ENCODE measurements around the gene GPR137B.
"Not testable (repeated sequence)": the region's sequence is repeated elsewhere in the genome, so short reads cannot be mapped to it uniquely, and the experiment has no call there.

The GPR137B gene

GRCh38 chr1:236161230-236161629 lies 18.9 kb downstream of the GPR137B start:
- H3K4me3 ChIP-seq (ENCODE audit: low read depth, low read length): no peak overlapping the region

GRCh38 chr1:236161755-236162154 lies 19.4 kb downstream of the GPR137B start:
- H2AFZ ChIP-seq; H3K4me3 ChIP-seq (ENCODE audit: low read depth, low read length); H3K9ac ChIP-seq; H3K4me2 ChIP-seq (ENCODE audit: low read length); H3K27ac ChIP-seq; H3K27me3 ChIP-seq (ENCODE audit: control insufficient read depth, insufficient read depth, low read length); H3K4me1 ChIP-seq; H3K79me2 ChIP-seq; H3K9me3 ChIP-seq (ENCODE audit: control insufficient read depth, low read length); H3K36me3 ChIP-seq (ENCODE audit: control insufficient read depth, insufficient read depth, low read length): not testable (repeated sequence)

More at GRCh38 chr1:236161230-236161629, 18.9 kb downstream of the GPR137B start:
- no peak for TF ChIP-seq CTCF (IDR thresholded peaks at IDR 0.05)
- H3K36me3 ChIP-seq (ENCODE audit: control insufficient read depth, insufficient read depth, low read length): no peaks in the 10 kb centered on the region
- no peaks in the 10 kb centered on the region for H3K4me1 ChIP-seq
- no peaks in the 10 kb centered on the region for H3K79me2 ChIP-seq
- no peak overlapping the region for H3K4me2 ChIP-seq (ENCODE audit: low read length)
- no peaks in the 10 kb centered on the region for H3K27me3 ChIP-seq (ENCODE audit: control insufficient read depth, insufficient read depth, low read length)
- H3K27ac ChIP-seq: no peak overlapping the region
- H2AFZ ChIP-seq: no peak overlapping the region
- H3K9me3 ChIP-seq (ENCODE audit: control insufficient read depth, low read length): no peaks in the 10 kb centered on the region
- no peak overlapping the region for H3K9ac ChIP-seq

GRCh38 chr1:236163463-236164153 lies 21.3 kb downstream of the GPR137B start:
- no peak for TF ChIP-seq CTCF (IDR thresholded peaks at IDR 0.05)
- H3K4me3 ChIP-seq (ENCODE audit: low read depth, low read length): no peak overlapping the region
- no peaks in the 10 kb centered on the region for H3K9me3 ChIP-seq (ENCODE audit: control insufficient read depth, low read length)
- H3K79me2 ChIP-seq: no peaks in the 10 kb centered on the region
- no peaks in the 10 kb centered on the region for H3K4me1 ChIP-seq
- H3K27me3 ChIP-seq (ENCODE audit: control insufficient read depth, insufficient read depth, low read length): no peaks in the 10 kb centered on the region
- H3K9ac ChIP-seq: no peak overlapping the region
- no peak overlapping the region for H3K4me2 ChIP-seq (ENCODE audit: low read length)
- H3K36me3 ChIP-seq (ENCODE audit: control insufficient read depth, insufficient read depth, low read length): no peaks in the 10 kb centered on the region
- no peak overlapping the region for H3K27ac ChIP-seq
- no peak overlapping the region for H2AFZ ChIP-seq

- Histone ChIP-seq H2AFZ (no peak overlapping the region), H3K9me3 (ENCODE audit: control insufficient read depth, low read length) (no peaks in the 10 kb centered on the region), H3K4me3 (ENCODE audit: low read depth, low read length) (no peak overlapping the region), H3K4me1 (no peaks in the 10 kb centered on the region), H3K4me2 (ENCODE audit: low read length) (no peak overlapping the region), H3K27me3 (ENCODE audit: control insufficient read depth, insufficient read depth, low read length) (no peaks in the 10 kb centered on the region), H3K9ac (no peak overlapping the region), H3K79me2 (no peaks in the 10 kb centered on the region), H3K36me3 (ENCODE audit: control insufficient read depth, insufficient read depth, low read length) (no peaks in the 10 kb centered on the region), H3K27ac (no peak overlapping the region)
- TF ChIP-seq CTCF (IDR thresholded peaks at IDR 0.05): no peak
Observed at GRCh38 chr1:236164273-236164672, 21.9 kb downstream of the GPR137B start.

GRCh38 chr1:236165238-236165981 lies 23.1 kb downstream of the GPR137B start:
- Histone ChIP-seq H3K79me2 (no peaks in the 10 kb centered on the region), H3K27ac (no peak overlapping the region), H3K36me3 (ENCODE audit: control insufficient read depth, insufficient read depth, low read length) (no peaks in the 10 kb centered on the region), H3K27me3 (ENCODE audit: control insufficient read depth, insufficient read depth, low read length) (no peaks in the 10 kb centered on the region), H2AFZ (no peak overlapping the region), H3K4me2 (ENCODE audit: low read length) (no peak overlapping the region), H3K4me1 (no peaks in the 10 kb centered on the region), H3K4me3 (ENCODE audit: low read depth, low read length) (no peak overlapping the region), H3K9me3 (ENCODE audit: control insufficient read depth, low read length) (no peaks in the 10 kb centered on the region), H3K9ac (no peak overlapping the region)
- no peak for TF ChIP-seq CTCF (IDR thresholded peaks at IDR 0.05)
